Ramos (cell line): Measurements from ENCODE around the gene SLC45A3.

Experiments used
- in situ Hi-C: fragments of 300-500 bp; cut with MboI; formaldehyde crosslinking; loops from one replicate; pipeline ENCODE4 v1.14.3; 2022; ENCODE audit warnings: low sequenced_read_pairs; ENCODE audit not compliant: unreplicated experiment

SLC45A3 gene

DNA sequence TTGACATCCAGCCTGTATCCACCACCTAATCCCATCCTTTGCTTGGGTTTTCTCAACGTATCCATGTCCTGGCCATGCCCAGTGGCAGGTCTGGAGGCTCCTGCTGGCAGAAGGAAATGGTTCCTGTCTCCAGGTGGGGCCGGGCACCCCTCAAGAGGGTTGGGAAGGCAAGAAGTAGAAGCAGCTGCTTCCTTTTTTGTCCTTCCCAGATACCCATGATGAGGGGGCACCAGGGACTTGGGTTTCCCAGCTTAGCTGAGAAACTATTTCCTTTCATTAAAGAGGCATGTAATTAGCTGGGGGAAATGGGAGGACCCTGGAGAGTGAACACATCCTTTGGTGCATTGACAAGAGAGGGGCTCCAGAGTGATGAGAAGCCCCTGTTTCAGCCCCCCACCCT lies 21.1 kb upstream of the SLC45A3 start:
- in situ Hi-C loops: no loop called here

GRCh38 chr1:205700865-205701401 lies 20.6 kb upstream of the SLC45A3 start:
- in situ Hi-C loops: no loop called here

DNA sequence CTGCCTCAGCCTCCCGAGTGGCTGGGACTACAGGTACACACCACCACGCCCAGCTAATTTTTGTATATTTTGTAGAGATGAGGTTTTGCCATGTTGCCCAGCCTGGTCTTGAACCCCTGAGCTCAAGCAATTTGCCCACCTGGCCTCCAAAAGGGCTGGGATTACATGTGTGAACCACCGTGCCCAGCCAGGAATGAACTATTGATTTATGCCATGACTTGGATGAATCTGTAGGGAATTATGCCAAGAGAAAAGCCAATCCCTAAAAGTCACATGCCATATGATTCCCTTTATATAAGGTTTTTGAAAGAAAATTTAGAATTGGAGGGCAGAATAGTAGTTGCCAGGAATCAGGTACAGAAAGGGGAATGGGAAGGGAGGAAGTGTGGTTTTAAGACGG lies 19.1 kb upstream of the SLC45A3 start:
- in situ Hi-C loops: no loop called here

- in situ Hi-C loops: no loop called here
These were observed 18.6 kb upstream of the SLC45A3 start for GRCh38 chr1:205698921-205699320.

DNA sequence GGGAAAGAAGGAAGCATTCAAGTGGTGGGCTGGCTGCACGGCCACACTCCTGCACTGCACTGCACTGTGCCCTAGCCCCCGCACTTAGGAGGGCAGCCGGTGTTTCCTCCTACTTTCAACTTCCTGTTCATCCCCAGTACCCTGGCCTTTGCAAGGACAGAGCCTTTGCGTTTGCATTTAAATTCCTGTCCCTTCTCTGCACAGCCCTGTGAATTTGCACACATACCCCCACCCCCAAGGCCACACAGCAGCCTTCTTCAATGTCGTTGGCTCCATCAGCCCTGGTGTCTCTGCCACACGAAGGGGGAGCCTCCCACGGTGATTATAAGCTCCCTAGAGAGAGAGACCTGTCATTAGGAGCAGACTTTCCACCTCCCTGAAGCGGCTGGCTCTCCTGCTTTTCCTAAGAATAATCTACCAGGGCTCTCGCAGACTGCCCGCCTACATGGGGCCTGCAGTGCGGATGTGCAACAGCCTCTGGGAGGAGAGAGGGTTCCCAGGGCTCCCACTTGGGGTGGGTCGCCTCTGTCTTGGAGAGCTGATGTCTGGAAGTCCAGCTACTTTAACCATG lies 13.2 kb upstream of the SLC45A3 start:
- in situ Hi-C loops: no loop called here

- in situ Hi-C loops: no loop called here
These were observed 12.1 kb upstream of the SLC45A3 start for GRCh38 chr1:205692423-205692822.

DNA sequence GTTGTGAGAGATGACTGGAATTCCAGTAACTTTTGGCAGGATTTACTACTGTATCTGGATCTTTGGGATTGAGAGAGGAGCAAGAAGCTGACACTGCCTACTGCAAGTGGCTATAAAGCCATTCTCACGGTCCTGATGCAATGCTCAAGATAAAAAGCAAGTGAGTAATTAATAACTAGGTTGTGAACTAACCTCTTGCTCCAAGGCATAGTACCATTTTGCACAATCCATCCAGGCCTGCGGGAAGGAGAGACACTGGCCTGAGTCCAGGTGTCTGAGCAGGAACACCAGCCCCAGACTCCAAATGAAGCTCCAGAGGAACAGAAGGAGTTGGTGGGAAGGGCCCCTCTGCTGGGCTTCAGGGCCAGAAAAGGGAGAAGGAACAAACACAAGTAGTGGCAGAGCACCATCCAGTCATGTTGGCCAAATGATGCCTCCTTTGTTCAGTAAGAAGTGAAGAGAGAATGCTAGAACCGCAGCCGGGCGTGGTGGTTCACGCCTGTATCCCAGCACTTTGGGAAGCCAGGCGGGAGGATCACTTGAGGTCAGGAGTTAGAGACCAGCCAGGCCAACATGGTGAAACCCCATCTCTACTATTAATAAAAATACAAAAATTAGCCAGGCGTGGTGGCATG lies 9.9 kb upstream of the SLC45A3 start:
- in situ Hi-C loops: no loop called here

- in situ Hi-C loops: no loop called here
These were observed 9.2 kb upstream of the SLC45A3 start for GRCh38 chr1:205689479-205689878.

DNA sequence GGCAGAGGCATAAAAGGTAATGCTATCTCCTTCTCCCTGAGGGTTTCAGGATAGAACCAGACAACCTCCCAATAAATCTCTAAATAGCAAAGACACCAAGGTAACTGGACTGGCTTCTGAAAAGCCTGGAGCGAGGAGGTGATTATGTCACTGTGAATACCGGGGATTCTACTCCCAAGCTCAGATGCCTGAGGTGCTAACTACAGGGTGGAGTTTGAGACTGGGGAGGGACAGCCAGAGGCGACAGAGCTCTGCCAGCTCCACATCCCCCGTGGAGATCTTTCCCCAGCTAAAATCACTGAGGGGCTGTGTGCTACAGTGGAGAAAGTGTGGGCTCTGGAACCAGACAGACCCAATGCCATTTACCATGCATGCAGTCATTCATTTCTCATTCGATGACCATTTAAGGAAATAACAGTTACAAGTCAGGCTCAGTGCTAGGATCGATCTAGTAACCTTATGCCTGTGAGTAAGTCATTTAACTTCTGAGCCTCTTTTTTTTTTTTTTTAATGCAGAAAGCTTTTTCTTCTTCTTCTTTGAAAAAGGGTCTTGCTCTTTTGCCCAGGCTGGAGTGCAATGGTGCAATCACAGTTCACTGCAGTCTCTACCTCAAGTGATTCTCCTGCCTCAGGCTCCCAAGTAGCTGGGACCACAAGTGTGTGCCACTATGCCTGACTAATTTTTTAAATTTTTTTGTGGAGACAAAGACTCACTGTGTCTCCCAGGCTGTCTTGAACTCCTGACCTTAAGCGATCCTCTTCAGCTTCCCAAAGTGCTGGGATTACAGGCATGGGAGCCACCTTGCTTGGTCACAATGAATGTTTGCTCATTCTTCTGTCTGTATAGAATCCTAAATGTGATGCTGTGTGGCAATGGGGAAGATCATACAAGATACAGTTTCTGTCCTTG lies 8.1 kb upstream of the SLC45A3 start:
- in situ Hi-C loops: no loop called here

DNA sequence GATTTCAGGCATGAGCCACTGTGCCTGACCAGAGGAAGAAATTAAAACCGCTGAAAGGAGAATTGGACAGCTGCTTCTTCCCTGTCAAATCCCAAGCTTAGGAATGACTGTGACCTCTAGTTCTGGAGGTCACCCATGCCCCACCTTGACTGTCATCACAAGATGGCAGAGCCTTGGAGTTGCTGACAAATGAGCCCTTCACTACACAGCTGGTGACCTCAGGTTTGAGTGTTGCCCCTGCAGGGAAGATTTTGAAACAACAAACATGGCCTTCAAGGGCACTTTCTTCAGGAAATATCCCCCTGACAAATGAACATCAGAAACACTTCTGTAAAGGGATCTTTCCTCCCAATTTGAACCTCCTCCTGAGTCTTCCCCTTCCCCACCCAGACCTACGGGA lies 6.9 kb upstream of the SLC45A3 start:
- in situ Hi-C loops: no loop called here

DNA sequence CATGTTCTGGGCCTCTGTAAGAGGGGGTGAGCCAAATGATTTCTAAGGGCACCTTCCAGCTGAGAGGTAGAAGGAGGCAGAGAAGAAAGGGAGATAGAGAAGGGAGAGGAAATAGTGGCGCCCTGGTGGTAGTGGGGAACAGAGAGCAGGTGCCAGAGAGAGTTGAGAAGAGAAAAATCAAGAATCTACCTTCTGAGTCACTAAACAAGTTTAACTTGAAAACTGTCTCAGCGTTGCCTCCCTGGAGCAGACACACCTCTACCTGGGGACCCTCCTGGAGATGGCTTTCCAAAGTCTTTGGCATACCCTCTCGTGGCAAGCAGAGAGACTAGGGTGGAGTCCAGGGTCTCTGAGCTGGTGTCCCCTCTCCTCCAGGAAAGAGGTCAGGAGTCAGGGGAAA lies 1.1 kb upstream of the SLC45A3 start:
- in situ Hi-C loops: no loop called here

- in situ Hi-C loops: no loop called here
These were observed 1.8 kb downstream of the SLC45A3 start for GRCh38 chr1:205678286-205679111.

- in situ Hi-C loops: no loop called here
These were observed 3.1 kb downstream of the SLC45A3 start for GRCh38 chr1:205677167-205677566.

DNA sequence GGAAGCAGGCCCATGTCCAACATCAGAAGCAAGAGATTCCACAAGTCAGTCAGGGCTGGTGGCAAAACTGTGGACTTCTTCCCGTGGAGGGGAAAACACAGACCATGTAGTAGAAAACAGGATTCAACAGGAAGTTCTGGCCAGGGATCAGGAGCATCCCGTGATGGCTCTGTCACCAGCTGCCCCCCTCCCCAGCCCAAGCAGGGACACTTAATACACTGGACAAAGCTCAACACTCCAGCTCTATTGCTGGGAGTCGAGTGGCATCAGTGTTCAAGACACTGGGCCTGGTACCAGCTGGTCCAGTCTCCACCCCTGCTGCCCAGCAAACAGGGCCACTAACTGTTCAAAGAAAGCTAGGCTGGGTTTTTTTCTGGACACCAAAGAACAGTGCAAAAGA lies 3.7 kb downstream of the SLC45A3 start:
- in situ Hi-C loops: no loop called here

DNA sequence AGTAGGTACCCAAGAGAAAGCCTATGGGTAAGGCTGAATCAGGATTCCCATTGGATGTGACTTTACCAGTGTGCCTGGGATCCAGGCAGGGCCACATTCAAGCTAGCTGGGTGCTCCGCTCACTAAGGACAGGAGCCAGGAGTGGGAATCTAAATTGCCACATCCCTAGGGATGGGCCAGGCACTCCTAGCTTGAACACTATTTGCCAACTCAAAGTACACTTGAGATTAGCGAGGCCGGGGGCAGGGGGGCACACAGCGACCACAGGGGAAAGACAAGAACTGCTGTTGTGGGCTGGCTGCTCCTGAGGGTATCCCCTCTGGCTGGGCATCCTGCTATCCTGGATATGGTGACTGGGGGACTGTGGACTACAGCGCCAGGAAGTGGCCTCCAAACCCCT lies 4.3 kb downstream of the SLC45A3 start:
- in situ Hi-C loops: no loop called here

GRCh38 chr1:205675247-205675646 lies 5.1 kb downstream of the SLC45A3 start:
- in situ Hi-C loops: no loop called here

- in situ Hi-C loops: no loop called here
These were observed 7.3 kb downstream of the SLC45A3 start for GRCh38 chr1:205672970-205673369.

- in situ Hi-C loops: no loop called here
These were observed 7.9 kb downstream of the SLC45A3 start for GRCh38 chr1:205672395-205672889.

- in situ Hi-C loops: no loop called here
These were observed 9.5 kb downstream of the SLC45A3 start for GRCh38 chr1:205670611-205671430.

GRCh38 chr1:205670150-205670446 lies 10.2 kb downstream of the SLC45A3 start:
- in situ Hi-C loops: no loop called here
